ENCODE results near the gene EARS2.

The EARS2 gene

DNA sequence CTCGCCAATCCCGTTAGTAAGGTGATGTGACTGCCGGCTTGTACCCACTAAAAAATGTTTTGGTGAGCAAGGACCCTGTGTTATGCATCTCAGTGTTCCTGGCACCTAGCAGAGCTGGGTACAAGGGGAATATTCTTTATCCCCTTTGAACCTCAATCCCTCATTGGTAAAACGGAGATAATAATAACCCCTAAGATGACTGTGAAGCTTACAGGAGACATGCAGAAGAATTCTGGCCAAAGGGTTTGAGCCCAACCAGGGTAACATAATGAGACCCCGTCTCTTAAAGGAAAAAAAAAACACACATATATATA lies 47.8 kb downstream of the EARS2 start:
- Histone ChIP-seq H2AFZ (ENCODE audit: low read depth, low read length, severe bottlenecking) (no peak overlapping the region), H3K27ac (ENCODE audit: low read depth, low read length) (peak overlapping the region; percentile 75), H3K9me3 (ENCODE audit: insufficient read depth, low read length) (no peaks in the 10 kb centered on the region), H3K79me2 (ENCODE audit: insufficient read depth, low read length) (peaks cover 63% of the 10 kb centered on the region), H3K4me3 (ENCODE audit: insufficient read depth, low read length, poor library complexity, severe bottlenecking) (peak overlapping the region; percentile 80), H3K27me3 (ENCODE audit: low read length) (no peaks in the 10 kb centered on the region), H3F3A (ENCODE audit: insufficient read depth) (peaks cover 31% of the 10 kb centered on the region), H4K20me1 (ENCODE audit: low read depth, low read length) (peaks cover 24% of the 10 kb centered on the region; the same call in 1 of the 2 replicates), H3K9ac (ENCODE audit: low read length) (peak overlapping the region; percentile 82), H3K36me3 (ENCODE audit: low read length) (peaks cover 7% of the 10 kb centered on the region; the same call in 1 of the 2 replicates), H3K4me2 (ENCODE audit: low read depth, low read length, poor library complexity, severe bottlenecking) (peak overlapping the region; percentile 80), H3K9me2 (replicated peaks; ENCODE audit: insufficient read depth, low read length) (no peaks in the 10 kb centered on the region)
- no peak for TF ChIP-seq EZH2phosphoT487 (conservative IDR thresholded peaks at IDR 0.05; ENCODE audit: low read length)
- TF ChIP-seq, protein P1, sequence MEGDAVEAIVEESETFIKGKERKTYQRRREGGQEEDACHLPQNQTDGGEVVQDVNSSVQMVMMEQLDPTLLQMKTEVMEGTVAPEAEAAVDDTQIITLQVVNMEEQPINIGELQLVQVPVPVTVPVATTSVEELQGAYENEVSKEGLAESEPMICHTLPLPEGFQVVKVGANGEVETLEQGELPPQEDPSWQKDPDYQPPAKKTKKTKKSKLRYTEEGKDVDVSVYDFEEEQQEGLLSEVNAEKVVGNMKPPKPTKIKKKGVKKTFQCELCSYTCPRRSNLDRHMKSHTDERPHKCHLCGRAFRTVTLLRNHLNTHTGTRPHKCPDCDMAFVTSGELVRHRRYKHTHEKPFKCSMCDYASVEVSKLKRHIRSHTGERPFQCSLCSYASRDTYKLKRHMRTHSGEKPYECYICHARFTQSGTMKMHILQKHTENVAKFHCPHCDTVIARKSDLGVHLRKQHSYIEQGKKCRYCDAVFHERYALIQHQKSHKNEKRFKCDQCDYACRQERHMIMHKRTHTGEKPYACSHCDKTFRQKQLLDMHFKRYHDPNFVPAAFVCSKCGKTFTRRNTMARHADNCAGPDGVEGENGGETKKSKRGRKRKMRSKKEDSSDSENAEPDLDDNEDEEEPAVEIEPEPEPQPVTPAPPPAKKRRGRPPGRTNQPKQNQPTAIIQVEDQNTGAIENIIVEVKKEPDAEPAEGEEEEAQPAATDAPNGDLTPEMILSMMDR (IDR thresholded peaks at IDR 0.05; ENCODE audit: insufficient read depth, low read length, poor library complexity, severe bottlenecking) = no peak

GRCh38 chr16:23508589-23509440 lies 48.3 kb downstream of the EARS2 start:
- TF ChIP-seq, protein P1 (IDR thresholded peaks at IDR 0.05; ENCODE audit: insufficient read depth, low read length, poor library complexity, severe bottlenecking) = no peak
- no peak for TF ChIP-seq EZH2phosphoT487 (conservative IDR thresholded peaks at IDR 0.05; ENCODE audit: low read length)
- peak overlapping the region; percentile 82 for H3K9ac ChIP-seq (ENCODE audit: low read length)
- H2AFZ ChIP-seq (ENCODE audit: low read depth, low read length, severe bottlenecking) = no peak overlapping the region
- peaks cover 7% of the 10 kb centered on the region; the same call in 1 of the 2 replicates for H3K36me3 ChIP-seq (ENCODE audit: low read length)
- H3K4me2 ChIP-seq (ENCODE audit: low read depth, low read length, poor library complexity, severe bottlenecking) = peak overlapping the region; percentile 80
- no peaks in the 10 kb centered on the region for H3K27me3 ChIP-seq (ENCODE audit: low read length)
- peaks cover 31% of the 10 kb centered on the region for H3F3A ChIP-seq (ENCODE audit: insufficient read depth)
- H3K9me2 ChIP-seq (replicated peaks; ENCODE audit: insufficient read depth, low read length) = no peaks in the 10 kb centered on the region
- H3K79me2 ChIP-seq (ENCODE audit: insufficient read depth, low read length) = peaks cover 69% of the 10 kb centered on the region
- no peaks in the 10 kb centered on the region for H3K9me3 ChIP-seq (ENCODE audit: insufficient read depth, low read length)
- peaks cover 24% of the 10 kb centered on the region; the same call in 1 of the 2 replicates for H4K20me1 ChIP-seq (ENCODE audit: low read depth, low read length)
- peak overlapping the region; percentile 80 for H3K4me3 ChIP-seq (ENCODE audit: insufficient read depth, low read length, poor library complexity, severe bottlenecking)
- peak overlapping the region; percentile 75 for H3K27ac ChIP-seq (ENCODE audit: low read depth, low read length)

- Histone ChIP-seq H3K79me2 (ENCODE audit: insufficient read depth, low read length) (peaks cover 91% of the 10 kb centered on the region), H3F3A (ENCODE audit: insufficient read depth) (peaks cover 26% of the 10 kb centered on the region; the same call in 1 of the 2 replicates), H3K4me2 (ENCODE audit: low read depth, low read length, poor library complexity, severe bottlenecking) (peak overlapping the region; percentile 80), H4K20me1 (ENCODE audit: low read depth, low read length) (peaks cover 43% of the 10 kb centered on the region), H3K9ac (ENCODE audit: low read length) (peak overlapping the region; percentile 31), H3K27me3 (ENCODE audit: low read length) (no peaks in the 10 kb centered on the region), H3K9me3 (ENCODE audit: insufficient read depth, low read length) (no peaks in the 10 kb centered on the region), H3K36me3 (ENCODE audit: low read length) (peaks cover 7% of the 10 kb centered on the region), H2AFZ (ENCODE audit: low read depth, low read length, severe bottlenecking) (no peak overlapping the region), H3K27ac (ENCODE audit: low read depth, low read length) (peak overlapping the region; percentile 75), H3K4me3 (ENCODE audit: insufficient read depth, low read length, poor library complexity, severe bottlenecking) (peak overlapping the region; percentile 80), H3K9me2 (replicated peaks; ENCODE audit: insufficient read depth, low read length) (no peaks in the 10 kb centered on the region)
- no peak for TF ChIP-seq EZH2phosphoT487 (conservative IDR thresholded peaks at IDR 0.05; ENCODE audit: low read length)
- TF ChIP-seq, protein P1 (IDR thresholded peaks at IDR 0.05; ENCODE audit: insufficient read depth, low read length, poor library complexity, severe bottlenecking) = no peak
Measured at GRCh38 chr16:23506606-23506994, 50.5 kb downstream of the EARS2 start.
